Measurements from ENCODE around the gene NTSR1. TPM values are rescaled to one million over a fixed set of nuclear protein-coding genes. Genes with fewer than 3 reads are reported as not detected.

Gene NTSR1
- total and polyA plus RNA-seq, 2 of the 8 experiments (the other 6 are each of a cell fraction or from before 2014, with no cell fraction given) = 0.53 to 0.89 TPM

DNA sequence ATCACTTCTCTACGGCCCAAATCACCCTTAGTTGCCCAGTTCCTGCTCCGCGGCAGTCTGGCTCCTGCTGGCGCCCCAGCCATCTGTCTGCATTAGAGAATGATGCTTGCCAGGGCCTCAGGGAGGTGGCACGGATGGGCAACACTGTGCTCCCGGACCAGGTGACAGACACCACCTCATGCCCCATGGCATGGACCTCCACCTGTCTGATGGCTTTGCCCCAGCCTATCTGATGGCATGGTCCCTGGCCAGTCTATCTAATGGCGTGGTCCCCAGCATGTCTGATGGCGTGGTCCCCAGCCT lies 68.8 kb downstream of the NTSR1 start (continued):
- TF ChIP-seq, protein P1, sequence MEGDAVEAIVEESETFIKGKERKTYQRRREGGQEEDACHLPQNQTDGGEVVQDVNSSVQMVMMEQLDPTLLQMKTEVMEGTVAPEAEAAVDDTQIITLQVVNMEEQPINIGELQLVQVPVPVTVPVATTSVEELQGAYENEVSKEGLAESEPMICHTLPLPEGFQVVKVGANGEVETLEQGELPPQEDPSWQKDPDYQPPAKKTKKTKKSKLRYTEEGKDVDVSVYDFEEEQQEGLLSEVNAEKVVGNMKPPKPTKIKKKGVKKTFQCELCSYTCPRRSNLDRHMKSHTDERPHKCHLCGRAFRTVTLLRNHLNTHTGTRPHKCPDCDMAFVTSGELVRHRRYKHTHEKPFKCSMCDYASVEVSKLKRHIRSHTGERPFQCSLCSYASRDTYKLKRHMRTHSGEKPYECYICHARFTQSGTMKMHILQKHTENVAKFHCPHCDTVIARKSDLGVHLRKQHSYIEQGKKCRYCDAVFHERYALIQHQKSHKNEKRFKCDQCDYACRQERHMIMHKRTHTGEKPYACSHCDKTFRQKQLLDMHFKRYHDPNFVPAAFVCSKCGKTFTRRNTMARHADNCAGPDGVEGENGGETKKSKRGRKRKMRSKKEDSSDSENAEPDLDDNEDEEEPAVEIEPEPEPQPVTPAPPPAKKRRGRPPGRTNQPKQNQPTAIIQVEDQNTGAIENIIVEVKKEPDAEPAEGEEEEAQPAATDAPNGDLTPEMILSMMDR (IDR thresholded peaks at IDR 0.05; ENCODE audit: control extremely low read depth in 1 of 3, insufficient read depth in 1 of 3, low read depth in 1 of 3, low read length in 3 of 3) = no peak
- TF ChIP-seq CHD2 (IDR thresholded peaks at IDR 0.05; ENCODE audit: low read length) (no peak), GABPA (IDR thresholded peaks at IDR 0.05; ENCODE audit: borderline replicate concordance, insufficient read depth, low read length) (no peak)
